ENCODE data around the gene MYEOV. TPM values are rescaled to one million over a fixed set of nuclear protein-coding genes. Genes with fewer than 3 reads are reported as not detected.

Gene MYEOV
- total RNA-seq, 1 donor, result 0.86 TPM

GRCh38 chr11:69303427-69303826 is 9.5 kb downstream of the MYEOV start:
- no peak for DNase-seq (ENCODE audit: low read depth)
- TF ChIP-seq CTCF (IDR thresholded peaks at IDR 0.05; ENCODE audit: insufficient read depth, low read depth, low read length), result no peak

GRCh38 chr11:69304258-69304657 is 10.3 kb downstream of the MYEOV start:
- TF ChIP-seq CTCF (IDR thresholded peaks at IDR 0.05; ENCODE audit: insufficient read depth, low read depth, low read length), result no peak
- no peak for DNase-seq (ENCODE audit: low read depth)
- H3K4me3 ChIP-seq (ENCODE audit: low read depth, low read length), result no peak overlapping the region

More at GRCh38 chr11:69303427-69303826, 9.5 kb downstream of the MYEOV start:
- H3K4me3 ChIP-seq (ENCODE audit: low read depth, low read length), result no peak overlapping the region

- no peak for TF ChIP-seq CTCF (IDR thresholded peaks at IDR 0.05; ENCODE audit: insufficient read depth, low read depth, low read length)
- no peak for DNase-seq (ENCODE audit: low read depth)
- H3K4me3 ChIP-seq (ENCODE audit: low read depth, low read length), result no peak overlapping the region
Observed at GRCh38 chr11:69304686-69305085, 10.7 kb downstream of the MYEOV start.

GRCh38 chr11:69305885-69306540 is 12.1 kb downstream of the MYEOV start:
- no peak overlapping the region for H3K4me3 ChIP-seq (ENCODE audit: low read depth, low read length)
- no peak for TF ChIP-seq CTCF (IDR thresholded peaks at IDR 0.05; ENCODE audit: insufficient read depth, low read depth, low read length)
- no peak for DNase-seq (ENCODE audit: low read depth)

- no peak for TF ChIP-seq CTCF (IDR thresholded peaks at IDR 0.05; ENCODE audit: insufficient read depth, low read depth, low read length)
- no peak overlapping the region for H3K4me3 ChIP-seq (ENCODE audit: low read depth, low read length)
- DNase-seq (ENCODE audit: low read depth), result no peak
Observed at GRCh38 chr11:69306821-69307220, 12.9 kb downstream of the MYEOV start.

GRCh38 chr11:69307421-69307820 is 13.5 kb downstream of the MYEOV start:
- TF ChIP-seq CTCF (IDR thresholded peaks at IDR 0.05; ENCODE audit: insufficient read depth, low read depth, low read length), result no peak

More at GRCh38 chr11:69307421-69307820, 13.5 kb downstream of the MYEOV start:
- H3K4me3 ChIP-seq (ENCODE audit: low read depth, low read length), result no peak overlapping the region
- DNase-seq (ENCODE audit: low read depth), result no peak
